Activated CD4-positive, alpha-beta T cell treated with anti-CD3 and anti-CD28 coated beads for 48 hours (primary cell): Measurements from ENCODE around the gene PSMB11.

ENCODE experiments used
- DNase-seq: peaks from one replicate; pipeline ENCODE4 v3.0.0-alpha.2; 2020

Gene PSMB11

GRCh38 chr14:23062002-23062401, 20.0 kb downstream of the PSMB11 start:
- DNase-seq, result no peak

- DNase-seq, result no peak
Measured at GRCh38 chr14:23063601-23064000, 21.6 kb downstream of the PSMB11 start.

- DNase-seq, result no peak
Measured at GRCh38 chr14:23066368-23066767, 24.4 kb downstream of the PSMB11 start.

- no peak for DNase-seq
Measured at GRCh38 chr14:23066855-23067744, 25.1 kb downstream of the PSMB11 start.

- DNase-seq, result no peak
Measured at GRCh38 chr14:23067847-23068788, 26.1 kb downstream of the PSMB11 start.

- DNase-seq, result peak; percentile 81
Measured at GRCh38 chr14:23068789-23069412, 26.9 kb downstream of the PSMB11 start.

GRCh38 chr14:23069413-23069806, 27.4 kb downstream of the PSMB11 start:
- DNase-seq, result no peak

- DNase-seq, result no peak
Measured at GRCh38 chr14:23070262-23071129, 28.5 kb downstream of the PSMB11 start.

GRCh38 chr14:23071244-23071920, 29.4 kb downstream of the PSMB11 start:
- DNase-seq, result peak; percentile 87

GRCh38 chr14:23071921-23072539, 30.0 kb downstream of the PSMB11 start:
- no peak for DNase-seq

- no peak for DNase-seq
Measured at GRCh38 chr14:23074906-23075305, 32.9 kb downstream of the PSMB11 start.

GRCh38 chr14:23076785-23077408, 34.9 kb downstream of the PSMB11 start:
- DNase-seq, result peak; percentile 33

- no peak for DNase-seq
Measured at GRCh38 chr14:23077962-23078361, 36.0 kb downstream of the PSMB11 start.

- no peak for DNase-seq
Measured at GRCh38 chr14:23078692-23079116, 36.7 kb downstream of the PSMB11 start.

- DNase-seq, result no peak
Measured at GRCh38 chr14:23079716-23080115, 37.7 kb downstream of the PSMB11 start.

- DNase-seq, result no peak
Measured at GRCh38 chr14:23080474-23080873, 38.5 kb downstream of the PSMB11 start.

GRCh38 chr14:23085458-23085857, 43.4 kb downstream of the PSMB11 start:
- DNase-seq, result peak; percentile 22

- no peak for DNase-seq
Measured at GRCh38 chr14:23086565-23086964, 44.6 kb downstream of the PSMB11 start.

- no peak for DNase-seq
Measured at GRCh38 chr14:23089498-23090253, 47.7 kb downstream of the PSMB11 start.

GRCh38 chr14:23090254-23090636, 48.2 kb downstream of the PSMB11 start:
- no peak for DNase-seq
